Dermis microvascular lymphatic vessel endothelial cell (primary cell): Measurements from ENCODE around the gene MYH7B. TPM values are rescaled to one million over a fixed set of nuclear protein-coding genes. Genes with fewer than 3 reads are reported as not detected.

Experiments
- DNase-seq, 2 donors: peaks; one replicate each; pipeline versions ENCODE4 v3.0.0 to v3.0.0-alpha.2; 2010; ENCODE audit warnings: low read depth in 2 of 2
- total RNA-seq: library from RNA; depleted of rRNA; stranded (reverse); fragments of >200 nt; gene quantifications from 2 replicates; pipeline ENCODE4 v1.2.1, GENCODE V29; 2014

The MYH7B gene
- total RNA-seq, 1 donor from 2014 or later: not detected

DNA sequence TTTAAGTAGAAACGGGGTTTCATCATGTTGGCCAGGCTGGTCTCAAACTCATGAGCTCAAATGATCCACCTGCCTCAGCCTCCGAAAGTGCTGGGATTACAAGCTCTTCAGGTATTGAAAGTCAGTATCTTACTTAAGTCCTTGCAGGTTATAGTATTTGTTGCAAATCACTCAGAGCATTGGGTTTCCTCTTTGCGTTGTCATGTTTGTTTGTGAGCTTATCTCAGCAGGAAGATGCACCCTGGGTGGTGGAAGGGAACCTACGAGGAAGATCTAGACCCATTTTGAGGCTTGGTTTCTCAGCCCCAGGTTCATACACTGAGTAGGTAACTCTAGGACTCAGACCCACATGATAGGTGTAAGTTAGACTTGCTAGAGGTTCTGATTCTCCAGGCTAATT lies 18.6 kb downstream of the MYH7B start:
- DNase-seq: no peak

DNA sequence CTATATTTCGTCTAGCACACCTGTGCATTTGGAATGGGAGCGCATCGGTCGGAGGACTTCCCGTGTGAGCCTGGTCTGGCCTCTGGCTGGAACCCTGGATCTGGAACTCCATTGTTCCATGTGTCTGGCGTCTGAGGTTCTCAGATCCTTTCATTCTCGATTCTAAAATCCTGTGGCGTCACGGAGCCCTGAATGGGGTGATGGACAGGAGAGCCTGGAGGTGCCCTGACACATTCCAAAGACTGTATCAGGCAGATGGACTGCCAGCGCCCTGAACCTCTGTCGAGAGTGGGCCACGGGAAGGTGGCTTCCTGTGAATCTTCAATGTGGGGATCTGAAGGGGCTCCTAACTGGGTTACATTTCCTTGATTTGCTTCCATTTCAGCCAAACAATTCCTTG lies 20.6 kb downstream of the MYH7B start:
- no peak for DNase-seq

DNA sequence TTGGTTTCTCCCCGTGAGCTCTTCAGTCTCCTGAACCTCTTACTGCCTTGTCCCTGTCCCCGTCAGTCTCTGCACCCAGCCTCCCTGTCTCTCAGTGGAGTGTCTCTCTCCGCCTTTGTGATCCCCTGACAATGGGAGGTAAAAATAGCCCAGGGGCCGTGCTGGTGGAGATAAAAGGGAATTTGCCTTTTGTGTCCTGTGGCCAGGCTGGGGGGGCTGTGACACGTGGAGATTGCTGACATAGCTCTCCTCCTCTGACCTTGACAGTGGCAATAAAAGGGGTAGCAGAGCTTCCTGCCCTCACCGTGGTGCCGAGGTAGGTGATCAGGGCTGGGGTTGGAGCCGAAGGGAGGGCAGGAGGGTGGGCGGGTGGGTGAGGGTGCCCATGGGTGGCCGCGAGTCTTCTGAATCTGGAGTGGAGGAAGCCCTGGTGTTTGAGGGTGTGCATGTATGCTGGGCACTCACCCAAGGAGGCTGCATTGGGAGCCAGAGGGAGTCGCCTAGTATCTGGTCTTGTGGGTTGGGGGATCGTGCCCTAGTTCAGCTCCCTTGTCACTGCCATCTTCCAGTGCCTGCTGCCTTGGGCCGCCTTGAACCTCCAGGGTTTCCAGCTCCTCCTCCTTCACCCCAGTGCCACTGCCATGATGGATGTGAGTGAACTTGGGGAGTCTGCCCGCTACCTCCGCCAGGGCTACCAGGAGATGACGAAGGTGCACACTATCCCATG lies 21.9 kb downstream of the MYH7B start:
- DNase-seq: no peak

DNA sequence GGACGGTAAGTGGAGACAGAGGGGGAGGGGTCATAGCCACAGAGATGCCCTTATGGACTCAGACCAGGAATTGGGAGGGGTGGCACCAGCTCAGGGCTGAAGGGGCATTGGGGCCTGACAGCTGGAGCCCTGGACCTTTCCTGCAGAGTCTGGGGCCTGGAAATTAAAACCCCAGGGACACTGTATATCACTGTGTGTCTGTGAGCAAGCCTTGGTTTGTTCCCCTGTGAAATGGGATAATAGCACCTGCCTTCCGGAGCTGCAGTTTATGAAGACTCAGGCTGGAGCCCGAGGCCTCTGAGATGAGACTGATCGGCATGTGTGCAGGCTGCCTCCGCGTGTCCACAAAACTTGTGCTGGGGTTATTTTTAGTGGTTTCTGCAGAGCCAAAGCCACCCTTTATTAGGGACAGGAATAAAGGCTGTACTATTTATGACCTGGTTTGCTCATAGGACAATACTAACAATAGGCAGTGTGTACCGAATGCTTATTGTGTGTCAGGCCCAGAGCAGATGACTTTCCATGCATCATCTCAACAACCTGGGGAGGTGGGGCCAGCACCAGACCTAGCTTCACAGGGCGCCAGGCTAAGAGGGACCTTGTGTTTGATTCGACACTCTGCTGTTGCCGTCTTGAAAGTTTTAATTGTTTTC lies 22.6 kb downstream of the MYH7B start:
- DNase-seq: no peak

DNA sequence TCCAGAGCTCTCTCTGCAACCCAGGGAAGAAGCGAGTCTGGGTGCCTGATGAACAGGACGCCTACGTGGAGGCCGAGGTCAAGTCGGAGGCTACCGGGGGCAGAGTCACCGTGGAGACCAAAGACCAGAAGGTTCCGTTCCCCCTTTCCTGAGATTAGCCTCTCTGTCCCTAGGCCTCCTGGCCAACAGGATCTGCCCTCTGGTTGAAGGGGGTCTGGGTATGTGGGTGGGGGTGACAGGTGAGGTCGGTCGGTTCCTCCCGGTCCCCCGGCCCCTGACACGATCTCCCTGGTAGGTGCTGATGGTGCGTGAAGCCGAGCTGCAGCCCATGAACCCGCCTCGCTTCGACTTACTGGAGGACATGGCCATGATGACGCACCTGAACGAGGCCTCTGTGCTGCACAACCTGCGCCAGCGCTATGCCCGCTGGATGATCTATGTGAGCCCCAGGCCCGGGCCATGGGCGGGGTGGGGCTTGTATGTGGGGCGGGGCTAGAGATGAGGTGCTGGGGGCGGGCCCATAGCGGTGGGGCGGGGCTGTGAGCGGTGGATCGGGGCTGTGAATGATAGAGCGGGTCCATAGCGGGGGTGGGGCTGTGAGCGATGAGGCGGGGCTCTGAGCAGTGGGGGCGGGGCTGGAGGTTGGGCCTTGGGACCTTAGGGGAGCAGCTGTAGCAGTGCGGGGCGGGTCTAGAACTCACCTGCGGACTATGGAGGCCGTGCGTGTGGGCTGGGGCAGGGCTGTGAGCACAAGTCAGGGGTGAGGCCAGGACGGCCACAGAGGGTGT lies 23.9 kb downstream of the MYH7B start:
- DNase-seq: no peak

DNA sequence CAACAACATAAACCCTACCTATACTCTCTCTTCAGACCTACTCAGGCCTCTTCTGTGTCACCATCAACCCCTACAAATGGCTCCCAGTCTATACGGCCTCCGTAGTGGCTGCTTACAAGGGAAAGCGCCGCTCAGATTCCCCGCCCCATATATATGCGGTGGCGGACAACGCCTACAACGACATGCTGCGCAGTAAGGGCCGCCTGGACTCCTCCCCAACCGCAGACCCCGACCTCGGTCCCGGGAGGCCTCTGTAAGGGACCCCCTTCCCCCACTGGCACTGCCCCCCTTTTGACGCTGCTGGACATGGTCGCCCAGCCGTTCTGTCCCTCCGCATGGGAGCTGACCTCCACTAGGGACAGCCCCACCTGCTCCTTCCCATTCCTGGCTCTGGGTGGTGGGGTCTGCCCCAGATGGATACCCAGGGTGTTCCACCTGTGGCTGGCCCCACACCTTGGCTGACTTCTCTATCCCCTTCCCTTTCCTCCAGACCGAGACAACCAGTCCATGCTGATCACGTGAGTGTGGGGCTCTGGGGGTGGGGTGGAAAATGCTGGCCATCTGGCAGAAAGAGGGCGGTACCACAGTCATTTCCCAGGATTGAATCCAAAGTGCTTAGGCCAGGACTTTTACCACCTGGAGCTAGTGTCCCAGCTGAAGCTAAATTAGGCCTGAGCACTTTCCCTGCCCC lies 25.0 kb downstream of the MYH7B start:
- peak; percentile 41 to 67 for DNase-seq

DNA sequence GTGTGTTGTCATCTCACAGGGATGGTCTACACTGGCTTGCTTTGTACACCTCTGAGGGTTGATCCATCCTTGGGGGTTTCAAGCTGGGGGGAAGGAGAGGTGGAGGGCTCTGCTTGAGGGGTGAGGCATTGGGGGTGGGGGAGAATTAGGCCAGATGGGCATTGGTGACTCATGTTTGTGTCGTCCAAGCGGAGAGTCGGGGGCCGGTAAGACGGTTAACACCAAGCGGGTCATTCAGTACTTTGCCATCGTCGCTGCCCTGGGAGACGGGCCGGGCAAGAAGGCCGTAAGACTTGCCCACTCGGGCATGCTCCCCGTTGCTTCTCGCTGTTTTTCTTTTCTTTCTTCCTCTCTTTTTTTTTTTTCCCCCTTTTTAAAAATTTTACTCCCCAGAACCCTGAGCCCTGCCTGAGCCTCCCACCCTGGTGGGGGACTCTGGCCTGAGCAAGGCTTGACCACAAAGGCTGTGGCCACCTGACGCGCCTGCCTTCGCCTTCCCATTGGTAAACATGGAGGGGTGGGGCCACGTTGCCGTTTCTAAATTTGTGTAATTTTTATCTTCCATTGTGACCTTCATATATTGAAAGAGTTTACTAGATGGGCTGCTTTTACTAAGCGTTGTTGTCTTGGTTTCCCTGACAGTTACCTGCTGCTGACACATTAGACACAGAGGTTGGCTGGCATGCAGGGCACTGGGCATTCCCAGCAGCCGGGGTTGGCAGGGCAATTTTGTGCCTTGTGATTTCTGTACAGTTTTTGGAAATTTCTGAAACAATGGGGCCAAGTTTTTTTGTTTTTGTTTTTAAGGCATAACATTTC lies 26.8 kb downstream of the MYH7B start:
- no peak for DNase-seq

DNA sequence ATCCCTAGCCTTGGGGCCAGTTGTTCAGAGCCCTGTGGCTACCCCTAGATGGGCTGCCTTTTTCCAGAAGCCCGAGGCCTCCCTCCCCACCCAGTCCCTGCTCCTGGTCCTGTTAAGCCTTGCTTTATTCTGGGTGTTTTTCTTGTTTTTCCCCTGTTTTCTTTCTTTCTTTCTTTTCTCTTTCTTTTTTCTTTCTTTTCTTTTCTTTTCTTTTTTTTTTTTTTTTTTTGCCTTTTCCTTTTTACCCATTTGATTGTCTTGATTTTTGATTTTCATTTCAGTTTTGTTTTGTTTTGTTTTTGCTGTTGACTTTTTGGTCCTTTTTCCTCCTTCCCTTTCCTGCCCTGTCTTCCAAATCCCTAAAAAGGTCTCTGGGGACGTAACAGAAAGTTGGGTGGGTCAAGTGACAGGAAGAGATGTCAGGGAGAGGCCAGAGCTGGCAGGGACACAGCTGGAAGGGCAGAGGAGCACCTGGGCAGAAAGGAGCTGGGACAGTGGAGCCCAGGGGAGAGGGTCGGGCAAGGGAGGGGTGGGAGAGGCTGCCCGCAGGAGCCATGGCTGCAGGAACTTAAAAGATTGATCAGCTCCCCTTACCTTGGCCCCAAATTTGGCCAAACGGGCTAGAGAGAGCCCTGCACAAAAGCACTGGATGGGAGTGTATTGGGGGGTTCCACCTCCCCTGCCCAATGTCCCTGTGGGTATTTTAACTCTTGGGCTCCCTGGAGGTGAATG lies 27.6 kb downstream of the MYH7B start:
- no peak for DNase-seq

DNA sequence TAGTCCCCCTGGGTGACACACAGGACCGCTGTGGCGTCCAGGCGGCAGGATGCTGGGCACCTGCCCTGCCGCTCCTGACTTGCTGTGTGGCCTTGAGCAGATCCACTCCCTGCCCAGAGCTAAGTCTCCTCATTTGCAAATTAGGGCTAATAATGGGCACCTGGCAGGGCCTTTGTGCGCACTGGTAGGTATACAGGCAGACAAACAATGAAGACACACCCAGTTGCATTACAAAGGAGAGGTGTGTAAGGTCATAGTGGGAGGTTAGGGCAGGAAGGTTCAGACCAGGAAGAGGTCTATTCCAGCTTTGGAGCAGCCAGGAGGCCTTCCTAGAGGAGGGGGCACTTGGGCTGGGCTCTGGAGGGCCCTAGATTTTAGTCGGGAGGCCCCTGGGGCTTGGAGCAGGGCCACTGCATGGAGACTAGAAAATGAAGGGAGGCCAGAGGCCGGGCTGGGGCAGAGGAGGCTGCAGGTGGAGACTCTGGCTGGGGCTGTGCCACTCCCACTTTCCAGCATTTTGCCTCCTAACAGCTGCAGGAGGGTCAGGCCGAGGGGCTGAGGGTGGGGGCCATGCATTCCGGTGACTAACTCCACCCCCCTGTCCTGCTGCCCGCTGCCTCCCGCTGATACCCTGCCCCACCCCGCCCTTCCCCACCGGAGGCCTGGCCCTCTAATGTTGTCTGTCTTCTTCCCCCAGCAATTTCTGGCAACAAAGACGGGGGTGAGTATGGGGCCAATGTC lies 28.5 kb downstream of the MYH7B start:
- no peak for DNase-seq

DNA sequence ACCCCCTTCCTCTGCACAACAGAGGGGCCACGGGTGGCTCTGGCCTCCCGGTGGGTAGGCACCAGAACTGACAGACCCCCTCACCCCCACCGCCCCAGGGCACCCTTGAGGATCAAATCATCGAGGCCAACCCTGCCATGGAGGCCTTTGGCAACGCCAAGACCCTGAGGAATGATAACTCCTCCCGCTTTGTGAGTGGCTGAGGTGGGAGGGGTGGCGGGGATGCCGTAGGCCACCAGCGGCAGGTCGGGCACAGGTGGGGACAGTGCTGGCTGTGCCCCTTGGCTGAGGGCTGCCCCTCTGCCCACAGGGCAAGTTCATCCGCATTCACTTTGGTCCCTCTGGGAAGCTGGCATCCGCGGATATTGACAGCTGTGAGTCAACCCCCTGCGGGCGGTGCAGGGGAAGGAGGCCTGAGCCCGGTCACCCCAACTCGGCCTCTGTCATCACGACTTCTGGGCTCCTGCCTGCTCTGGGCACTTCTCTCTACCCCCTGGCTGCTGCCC lies 29.1 kb downstream of the MYH7B start:
- DNase-seq: peak in 1 of 2 donors; percentile 28

DNA sequence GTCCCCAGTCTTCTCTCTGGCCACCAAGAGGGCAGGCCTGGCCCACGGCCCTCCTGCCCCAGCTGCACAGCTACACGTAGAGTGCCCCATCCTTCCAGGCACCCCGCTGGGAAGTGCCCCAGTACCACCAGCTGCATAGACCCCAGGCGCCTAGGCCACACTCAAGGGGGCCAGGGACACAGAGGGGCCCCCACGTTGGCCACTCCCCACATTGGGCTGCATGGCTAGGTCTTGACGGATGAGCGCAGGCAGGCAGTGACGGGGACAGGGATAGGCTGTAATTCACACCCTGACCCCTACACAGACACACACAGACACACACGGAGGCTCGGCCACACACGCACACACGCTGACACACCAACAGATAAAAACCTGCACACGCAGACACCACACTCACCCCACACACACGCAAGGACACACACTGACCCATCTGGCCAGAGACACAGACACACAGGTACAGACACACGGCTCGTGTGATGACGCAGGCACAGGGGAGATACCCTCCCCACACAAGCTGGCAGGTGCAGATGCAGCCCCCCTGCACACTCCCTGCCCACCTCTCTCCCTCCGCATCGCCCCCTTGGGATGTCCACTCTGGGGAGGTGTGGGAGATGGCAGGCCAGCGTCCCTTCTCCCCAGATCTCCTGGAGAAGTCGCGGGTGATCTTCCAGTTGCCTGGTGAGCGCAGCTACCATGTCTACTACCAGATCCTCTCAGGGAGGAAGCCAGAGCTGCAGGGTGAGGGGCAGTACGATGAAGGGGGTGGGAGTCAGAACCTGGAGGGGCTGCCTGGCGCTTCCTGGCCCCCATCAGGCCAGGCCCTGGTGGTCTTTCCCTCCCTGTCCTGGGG lies 30.0 kb downstream of the MYH7B start:
- DNase-seq: no peak

DNA sequence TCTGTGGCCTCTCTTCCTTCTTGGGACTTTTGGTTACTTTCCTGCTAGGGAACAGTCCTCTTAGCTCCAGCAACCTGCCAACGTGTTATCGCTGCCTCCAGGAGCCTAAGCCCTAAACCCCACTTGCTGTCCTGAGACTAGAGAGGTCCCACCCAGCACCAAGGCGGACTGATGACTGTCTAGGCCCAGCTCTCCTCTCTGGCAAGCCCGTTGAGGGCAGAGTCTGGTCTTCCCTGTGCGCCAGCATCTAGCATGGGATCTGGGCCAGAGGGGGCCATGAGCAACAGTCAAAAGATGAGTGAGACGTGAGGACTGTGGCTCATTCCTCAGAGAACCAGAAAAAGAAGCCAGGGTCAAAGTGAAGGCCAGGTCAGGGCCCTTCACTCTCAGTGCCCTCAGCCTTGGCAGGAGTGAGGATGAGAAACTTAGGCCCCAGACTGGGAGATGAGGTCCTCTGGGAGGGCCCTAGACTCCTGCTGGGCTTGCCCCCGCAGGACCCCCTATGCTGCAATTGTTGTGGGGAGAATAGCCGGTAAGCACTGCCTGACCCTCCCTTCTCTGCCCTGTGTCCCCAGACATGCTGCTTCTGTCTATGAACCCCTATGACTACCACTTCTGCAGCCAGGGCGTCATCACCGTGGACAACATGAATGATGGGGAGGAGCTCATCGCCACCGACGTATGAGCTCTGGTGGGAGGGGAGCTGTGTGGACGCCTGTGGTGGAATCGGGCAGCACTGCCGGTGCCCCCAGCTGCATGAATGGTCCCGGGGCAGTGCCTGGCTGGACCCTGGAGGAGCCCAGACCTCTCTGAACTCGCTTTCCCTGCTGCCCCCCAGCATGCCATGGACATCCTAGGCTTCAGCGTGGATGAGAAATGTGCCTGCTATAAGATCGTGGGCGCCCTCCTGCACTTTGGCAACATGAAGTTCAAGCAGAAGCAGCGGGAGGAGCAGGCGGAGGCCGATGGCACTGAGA lies 30.9 kb downstream of the MYH7B start:
- no peak for DNase-seq

DNA sequence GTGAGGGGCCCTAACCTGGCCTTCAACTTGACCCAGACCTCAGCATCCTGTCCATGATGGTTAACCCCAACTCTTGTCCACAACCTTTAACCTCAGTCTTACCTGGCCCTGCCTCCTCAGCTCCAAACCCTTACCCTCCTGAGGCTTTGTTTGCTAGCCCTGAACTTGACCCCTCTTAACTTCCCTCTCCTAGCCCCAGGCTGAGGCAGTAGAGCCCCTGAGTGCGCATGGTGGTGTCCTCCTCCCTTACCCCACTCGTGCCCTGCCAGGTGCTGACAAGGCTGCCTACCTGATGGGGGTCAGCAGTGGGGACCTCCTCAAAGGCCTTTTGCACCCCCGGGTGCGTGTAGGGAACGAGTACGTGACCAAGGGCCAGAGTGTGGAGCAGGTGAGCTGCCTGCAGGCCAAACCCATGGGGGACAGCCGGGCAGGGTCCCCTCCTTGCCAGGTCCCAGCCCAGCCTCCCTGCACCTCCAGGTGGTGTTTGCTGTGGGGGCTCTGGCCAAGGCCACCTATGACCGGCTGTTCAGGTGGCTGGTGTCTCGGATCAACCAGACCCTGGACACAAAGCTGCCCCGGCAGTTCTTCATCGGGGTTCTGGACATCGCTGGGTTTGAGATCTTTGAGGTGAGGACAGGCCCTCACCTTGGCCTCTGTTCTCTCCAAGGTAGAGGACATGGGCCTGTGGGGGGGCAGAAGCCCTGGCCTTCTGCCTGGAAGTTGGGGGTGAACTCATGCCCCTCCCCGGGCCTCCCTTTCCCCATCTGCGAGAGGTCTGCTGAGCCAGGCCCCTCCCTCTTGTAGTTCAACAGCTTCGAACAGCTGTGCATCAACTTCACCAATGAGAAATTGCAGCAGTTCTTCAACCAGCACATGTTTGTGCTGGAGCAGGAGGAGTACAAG lies 31.9 kb downstream of the MYH7B start:
- DNase-seq: no peak

DNA sequence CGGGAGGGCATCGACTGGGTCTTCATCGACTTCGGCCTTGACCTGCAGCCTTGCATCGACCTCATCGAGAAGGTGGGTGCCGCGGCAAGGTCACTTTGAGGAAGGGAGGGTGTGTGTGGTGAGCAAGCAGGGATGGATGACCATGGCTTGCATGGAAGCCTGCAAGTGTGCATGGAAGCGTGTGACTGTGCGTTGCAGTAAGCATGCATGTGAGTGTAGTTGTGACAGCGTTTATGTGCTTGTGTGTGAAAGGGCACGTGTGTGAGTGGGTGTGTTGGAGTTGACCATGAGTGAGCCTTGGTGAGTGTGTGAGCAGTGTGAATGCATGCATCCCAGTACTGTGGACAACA lies 32.5 kb downstream of the MYH7B start:
- no peak for DNase-seq

DNA sequence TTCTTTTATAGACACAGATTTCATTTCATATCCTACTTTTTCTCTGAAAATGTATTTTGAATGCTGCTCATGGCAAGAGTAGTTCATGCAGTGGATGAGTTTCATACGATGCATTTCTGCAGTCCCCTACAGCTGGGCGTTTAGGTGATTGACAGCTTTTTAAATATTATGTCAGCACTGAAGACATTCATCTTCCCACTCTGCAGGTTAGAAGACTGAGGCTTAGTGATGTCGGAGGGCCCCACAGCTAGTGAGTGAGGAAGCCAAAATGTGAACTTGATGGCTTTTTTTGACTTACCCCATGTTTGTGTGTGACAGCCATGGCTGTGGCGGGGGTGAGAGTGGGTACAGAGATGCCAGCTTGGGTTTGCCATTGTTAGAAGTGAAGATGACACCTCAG lies 33.5 kb downstream of the MYH7B start:
- DNase-seq: no peak

DNA sequence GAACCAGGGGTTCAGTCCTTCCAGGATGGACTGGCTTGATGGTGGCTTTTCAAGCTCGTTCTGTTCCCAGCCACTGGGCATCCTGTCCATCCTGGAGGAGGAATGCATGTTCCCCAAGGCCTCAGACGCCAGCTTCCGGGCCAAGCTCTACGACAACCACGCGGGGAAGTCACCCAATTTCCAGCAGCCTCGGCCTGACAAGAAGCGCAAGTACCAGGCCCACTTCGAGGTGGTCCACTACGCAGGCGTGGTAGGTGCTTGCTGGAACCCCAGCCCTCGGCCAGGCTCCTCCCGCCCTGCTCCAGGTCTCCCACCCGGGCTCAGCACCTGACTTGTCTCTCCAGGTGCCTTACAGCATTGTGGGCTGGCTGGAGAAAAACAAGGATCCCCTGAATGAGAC lies 34.0 kb downstream of the MYH7B start:
- no peak for DNase-seq
